G401 (cell line): Measurements from ENCODE around the gene GAB2. TPM values are rescaled to one million over a fixed set of nuclear protein-coding genes. Genes with fewer than 3 reads are reported as not detected.

Experiments used
- DNase-seq: peaks from one replicate; pipeline ENCODE4 v3.0.0-alpha.2; 2015; ENCODE audit warnings: low spot score
- in situ Hi-C: cut with HindIII; loops from 2 replicates; pipeline ENCODE4 v1.10.0; 2016; ENCODE audit warnings: low sequenced_read_pairs, mixed read lengths
- total RNA-seq: library from RNA; depleted of rRNA; stranded (reverse); fragments of >200 nt; shearing (Covaris generic); gene quantifications from 2 replicates; pipeline ENCODE4 v1.2.3, GENCODE V29; 2014

The GAB2 gene
- total RNA-seq, 1 experiment from 2014 or later: 13.9 TPM

DNA sequence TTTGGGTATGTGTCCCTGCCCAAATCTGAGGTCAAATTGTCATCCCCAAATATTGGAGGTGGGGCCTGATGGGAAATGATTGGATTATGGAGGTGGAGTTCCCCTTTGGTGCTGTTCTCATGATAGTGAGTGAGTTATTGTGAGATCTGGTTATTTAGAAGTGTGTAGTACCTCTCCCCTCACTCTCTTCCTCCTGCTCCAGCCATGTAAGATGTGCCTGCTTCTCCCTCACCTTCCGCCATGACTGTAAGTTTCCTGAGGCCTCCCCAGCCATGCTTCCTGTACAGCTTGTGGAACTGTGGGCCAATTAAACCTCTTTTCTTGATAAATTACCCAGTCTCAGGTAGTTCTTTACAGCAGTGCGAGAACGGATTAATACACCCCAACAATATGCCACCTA is 9.0 kb downstream of the GAB2 start:
- in situ Hi-C loops: no loop called here
- no peak for DNase-seq

DNA sequence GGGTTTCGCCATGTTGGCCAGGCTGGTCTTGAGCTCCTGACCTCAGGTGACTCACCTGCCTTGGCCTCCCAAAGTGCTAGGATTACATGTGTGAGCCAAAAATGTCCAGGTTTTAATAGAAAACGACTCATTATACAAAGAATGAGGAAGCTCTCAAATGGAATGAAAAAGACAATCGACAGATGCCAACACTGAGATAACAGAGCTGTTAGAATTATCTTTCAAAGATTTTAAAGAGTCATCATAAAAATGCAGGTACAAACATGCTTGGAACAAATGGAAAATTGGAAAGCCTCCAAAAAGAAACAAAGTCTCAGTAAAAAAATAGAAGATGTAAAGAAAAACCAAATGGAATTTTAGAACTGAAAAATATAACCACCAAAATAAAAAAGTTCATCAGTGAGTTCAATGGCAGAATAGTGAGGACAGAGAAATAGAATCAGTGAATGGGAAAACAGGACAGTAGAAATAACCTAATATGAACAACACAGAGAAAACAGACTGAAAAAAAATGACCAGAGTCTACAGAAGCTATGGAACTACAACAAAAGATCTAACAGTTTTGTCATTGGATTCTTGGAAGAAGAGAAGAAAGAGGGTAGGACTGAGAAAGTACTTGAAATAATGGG is 10.9 kb downstream of the GAB2 start:
- in situ Hi-C loops: no loop called here
- DNase-seq: no peak

DNA sequence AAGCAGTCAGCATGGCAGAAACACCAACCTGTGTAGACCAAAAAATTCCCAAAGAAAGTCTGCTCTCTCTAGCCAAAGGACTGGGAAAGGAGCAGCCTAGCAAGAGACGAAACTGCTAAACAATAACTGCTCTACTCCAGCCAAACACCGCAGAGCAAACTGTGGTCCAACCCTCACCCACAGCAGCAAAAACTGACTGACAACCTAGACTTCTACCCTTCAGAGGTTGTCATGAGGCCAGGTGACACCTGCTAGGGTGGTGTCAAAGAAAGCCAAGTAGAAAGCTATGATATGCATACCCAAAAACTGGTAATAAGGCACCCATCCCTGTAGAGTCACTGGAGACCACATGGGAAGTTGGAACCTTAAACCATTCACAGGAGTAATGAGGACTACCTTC is 11.8 kb downstream of the GAB2 start:
- in situ Hi-C loops: no loop called here
- no peak for DNase-seq

DNA sequence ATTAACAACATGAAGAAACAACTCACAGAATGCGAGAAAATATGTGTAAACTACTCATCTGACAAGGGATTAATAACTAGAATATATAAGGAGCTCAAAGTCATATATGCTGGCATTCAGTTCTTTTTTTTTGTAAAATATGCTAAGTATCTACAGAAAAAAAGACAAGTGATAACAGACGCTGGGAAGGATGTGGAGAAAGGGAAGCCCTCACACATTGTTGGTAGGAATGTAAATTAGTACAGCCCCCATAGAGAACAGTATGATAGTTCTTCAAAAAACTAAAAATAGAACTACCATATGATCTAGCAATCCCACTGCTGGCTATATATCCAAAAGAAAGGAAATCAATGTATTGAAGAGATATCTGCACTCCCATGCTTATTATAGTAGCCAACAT is 13.8 kb downstream of the GAB2 start:
- DNase-seq: no peak
- in situ Hi-C loops: no loop called here

DNA sequence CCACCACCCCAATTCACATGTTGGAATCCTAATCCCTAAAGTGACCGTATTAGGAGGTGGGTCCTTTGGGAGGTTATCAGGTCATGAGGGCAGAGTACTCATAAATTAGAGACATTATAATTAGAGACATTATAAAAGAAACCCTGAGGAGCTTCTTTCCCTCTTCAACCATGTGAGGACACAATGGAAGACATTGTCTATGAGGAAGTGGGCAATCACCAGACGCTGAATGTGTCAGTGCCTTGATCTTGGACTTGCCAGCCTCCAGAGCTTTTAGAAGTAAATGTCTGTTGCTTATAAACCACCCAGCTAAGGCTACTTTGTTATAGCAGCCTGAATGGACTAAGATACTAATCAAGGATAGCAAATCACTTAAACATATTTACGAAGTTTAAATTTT is 14.8 kb downstream of the GAB2 start:
- in situ Hi-C loops: no loop called here
- DNase-seq: no peak

DNA sequence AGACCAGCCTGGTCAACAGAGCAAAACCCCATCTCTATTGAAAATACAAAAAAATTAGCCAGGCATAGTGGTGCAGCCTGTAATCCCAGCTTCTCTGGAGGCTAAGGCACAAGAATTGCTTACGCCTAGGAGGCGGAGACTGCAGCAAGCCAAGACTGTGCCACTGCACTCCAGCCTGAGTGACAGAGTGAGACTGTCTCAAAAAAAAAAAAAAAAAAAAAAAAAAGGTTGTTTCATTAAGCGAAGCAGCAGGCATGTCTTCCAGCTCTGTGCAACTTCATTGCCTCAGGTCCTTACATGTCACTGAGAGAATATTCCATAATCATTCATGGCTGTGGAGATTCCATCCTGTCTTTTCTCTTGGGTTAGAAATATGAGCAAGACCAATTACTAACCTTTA is 16.9 kb downstream of the GAB2 start:
- DNase-seq: no peak
- in situ Hi-C loops: no loop called here

DNA sequence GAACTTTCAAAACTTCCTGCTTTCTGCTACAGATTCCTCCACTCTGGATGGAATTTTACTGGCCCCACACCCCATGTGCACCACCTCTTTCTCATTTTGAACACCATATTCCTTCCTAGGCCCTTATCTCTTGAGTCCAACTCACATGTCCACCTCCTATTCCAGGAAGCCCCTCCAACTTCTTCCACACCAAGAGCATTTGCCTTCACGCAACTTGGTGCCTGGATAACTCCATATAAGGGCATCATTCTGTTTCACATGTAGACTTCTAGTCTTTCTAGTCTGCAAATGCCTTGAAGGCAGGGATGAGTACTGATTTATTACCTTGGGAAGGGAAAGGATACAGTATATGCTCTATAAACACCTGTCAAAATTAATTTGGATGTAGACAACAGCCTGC is 17.5 kb downstream of the GAB2 start:
- DNase-seq: no peak
- in situ Hi-C loops: no loop called here

DNA sequence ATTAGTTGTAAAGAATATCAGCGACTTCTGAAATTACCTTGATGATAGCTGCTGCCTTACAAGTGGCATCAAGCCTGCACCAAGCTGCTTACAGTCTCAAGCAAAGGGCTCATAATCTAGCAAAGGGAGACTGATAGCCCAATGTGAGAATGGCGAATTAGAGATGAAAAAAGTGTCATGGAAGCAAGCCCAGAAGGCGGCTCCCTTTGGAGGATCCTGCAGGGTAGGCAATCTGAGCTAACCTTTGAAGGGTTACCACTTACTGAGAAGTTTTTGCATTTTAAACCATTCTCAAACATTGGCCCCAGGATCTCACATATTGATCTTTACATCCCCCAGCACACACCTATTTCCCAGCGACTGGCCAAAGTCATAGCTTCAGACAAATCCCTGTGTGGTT is 18.5 kb downstream of the GAB2 start:
- no peak for DNase-seq
- in situ Hi-C loops: no loop called here

DNA sequence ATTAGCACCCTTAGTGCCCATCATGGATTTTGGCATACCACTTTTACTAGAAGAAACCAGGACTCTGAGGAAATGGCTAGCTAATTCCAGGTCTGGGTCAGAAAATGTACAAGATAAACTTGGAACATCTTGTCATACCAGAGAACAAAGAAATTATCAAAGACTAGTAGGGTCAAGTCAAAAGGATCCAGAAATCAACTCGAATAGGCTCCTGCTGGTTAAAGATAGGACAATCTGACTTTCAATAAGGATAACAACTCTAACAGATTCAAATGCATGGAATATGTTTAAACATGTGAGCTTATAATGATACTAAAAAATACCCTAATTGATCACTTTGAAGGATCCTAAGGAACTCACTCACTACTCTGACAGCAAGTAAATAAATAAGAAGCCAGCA is 18.9 kb downstream of the GAB2 start:
- DNase-seq: no peak
- in situ Hi-C loops: no loop called here

DNA sequence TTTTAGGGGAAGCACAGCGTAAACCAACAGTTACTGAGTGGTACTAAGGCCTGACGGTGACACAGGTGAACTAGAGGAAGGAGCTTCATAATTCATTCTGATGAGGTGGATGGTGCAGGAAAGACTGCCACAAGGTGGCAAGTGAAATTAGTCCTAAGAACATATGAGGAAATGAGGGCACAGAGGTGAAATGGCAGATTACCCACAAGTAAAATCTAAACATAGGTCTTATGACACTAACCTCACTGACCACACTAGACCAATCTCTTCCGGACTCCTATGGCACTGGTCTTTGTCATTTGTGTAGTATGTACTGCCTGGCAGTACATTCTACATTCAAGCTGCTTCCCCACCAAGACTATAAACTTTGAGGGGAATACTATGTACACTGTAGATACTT is 20.2 kb downstream of the GAB2 start:
- no peak for DNase-seq
- in situ Hi-C loops: no loop called here

DNA sequence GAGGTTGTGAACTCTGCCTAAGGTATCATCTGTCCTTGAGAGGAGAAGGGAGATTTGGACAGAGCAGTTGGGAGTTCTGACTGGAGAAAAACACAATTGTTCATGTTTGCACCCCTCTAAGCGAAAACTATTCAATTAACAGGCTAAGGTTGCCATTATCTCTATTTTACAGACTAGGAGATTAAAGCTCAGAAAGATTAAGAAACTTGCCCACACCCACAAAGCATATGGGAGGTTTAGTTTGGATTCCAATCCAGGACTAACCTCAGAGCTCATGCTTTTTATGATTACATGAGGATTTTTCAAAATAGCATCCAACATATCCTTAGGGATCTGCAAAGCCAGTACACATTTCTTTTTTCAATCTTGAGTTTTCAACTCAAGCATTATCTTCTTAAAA is 22.0 kb downstream of the GAB2 start:
- DNase-seq: no peak
- in situ Hi-C loops: no loop called here

DNA sequence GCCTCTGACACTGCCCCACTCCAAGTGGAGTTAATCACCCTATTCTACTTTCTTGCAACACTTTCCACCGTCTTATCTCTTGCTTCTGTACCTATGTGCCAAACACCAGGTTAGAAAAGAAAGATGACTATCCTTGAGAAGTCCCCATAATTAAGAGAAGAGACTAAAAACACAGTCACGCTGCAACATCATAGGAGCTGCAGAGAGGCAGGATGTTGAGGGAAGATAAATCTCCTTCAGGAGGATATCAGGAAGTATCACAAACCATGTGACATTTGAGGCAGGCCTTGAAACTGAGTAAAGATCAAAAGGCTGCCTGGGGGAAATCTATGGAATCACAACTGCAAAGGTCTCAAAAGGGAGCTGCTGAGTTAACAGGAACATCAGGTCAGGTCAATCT is 24.8 kb downstream of the GAB2 start:
- no peak for DNase-seq
- in situ Hi-C loops: no loop called here

DNA sequence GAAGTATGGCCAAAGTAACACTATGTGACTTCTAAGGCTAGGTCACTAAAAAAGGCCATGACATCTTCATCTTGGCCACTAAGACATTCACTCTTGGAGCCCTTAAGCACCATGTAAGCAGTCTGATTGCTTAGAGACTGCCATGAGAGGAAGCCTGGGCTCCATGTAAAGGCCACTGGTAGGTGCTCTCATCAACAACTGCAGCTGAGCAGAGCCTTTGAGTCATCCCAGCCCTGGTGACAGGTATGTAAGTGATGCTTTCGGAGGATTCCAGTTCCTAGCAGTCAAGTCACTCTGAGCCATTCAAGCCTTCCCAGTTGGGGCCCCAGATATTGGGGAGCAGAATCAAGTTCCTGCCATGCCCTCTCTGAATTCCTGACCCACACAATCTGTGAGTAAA is 26.2 kb downstream of the GAB2 start:
- in situ Hi-C loops: no loop called here

DNA sequence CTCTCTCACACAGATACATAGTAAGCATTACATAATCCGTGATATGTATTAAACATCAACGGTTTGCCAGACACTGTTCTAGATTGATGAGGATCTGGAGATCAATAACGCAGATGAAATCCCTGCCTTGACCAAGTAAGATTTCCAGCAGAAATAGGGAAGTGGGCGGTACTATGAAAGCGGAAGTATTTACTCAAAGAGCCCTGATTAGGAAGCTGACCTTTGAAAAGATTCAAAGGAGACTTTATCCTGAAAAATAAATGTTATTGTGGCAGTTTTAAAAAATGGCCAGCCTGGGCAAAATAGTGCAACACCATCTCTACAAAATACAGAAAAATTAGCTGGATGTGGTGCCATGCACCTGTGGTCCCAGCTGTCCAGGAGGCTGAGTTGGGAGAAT is 26.8 kb downstream of the GAB2 start:
- DNase-seq: no peak
- in situ Hi-C loops: no loop called here

More for the DNA sequence above, 26.2 kb downstream of the GAB2 start:
- DNase-seq: no peak

DNA sequence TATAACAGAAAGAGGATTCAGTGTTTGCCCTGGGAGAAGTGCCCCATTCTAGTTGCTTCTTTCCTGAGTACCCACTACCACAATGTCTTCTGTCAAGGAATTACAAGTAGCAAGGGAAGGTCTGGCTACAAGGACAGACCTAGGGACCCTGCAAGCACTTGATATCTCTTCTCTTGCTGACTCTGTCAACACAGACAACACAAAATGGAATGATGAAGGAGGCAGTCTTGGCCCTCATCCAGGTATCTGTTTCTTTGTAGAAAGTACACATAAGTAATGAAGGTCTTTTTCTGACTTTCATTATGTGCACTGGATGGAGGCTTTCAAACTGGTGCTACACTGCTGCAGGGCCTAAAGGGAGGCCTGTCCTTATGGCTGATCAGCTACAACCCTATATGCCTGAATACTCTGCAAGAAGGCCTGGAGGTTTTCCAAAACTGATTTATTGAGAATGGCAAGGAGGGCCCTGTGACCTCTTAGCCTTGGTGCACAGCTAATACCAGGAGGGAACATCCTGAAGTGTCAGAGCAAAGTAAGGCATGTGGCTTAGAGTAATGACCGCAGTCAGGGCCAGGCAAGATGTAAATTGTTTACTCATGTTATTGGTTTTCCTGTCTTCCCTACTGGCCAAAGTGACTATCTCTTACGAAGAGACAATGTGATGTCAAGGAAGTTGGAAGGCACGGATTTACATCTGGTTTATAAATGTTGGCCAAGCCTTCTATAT is 31.2 kb downstream of the GAB2 start:
- DNase-seq: no peak
- in situ Hi-C loops: no loop called here

DNA sequence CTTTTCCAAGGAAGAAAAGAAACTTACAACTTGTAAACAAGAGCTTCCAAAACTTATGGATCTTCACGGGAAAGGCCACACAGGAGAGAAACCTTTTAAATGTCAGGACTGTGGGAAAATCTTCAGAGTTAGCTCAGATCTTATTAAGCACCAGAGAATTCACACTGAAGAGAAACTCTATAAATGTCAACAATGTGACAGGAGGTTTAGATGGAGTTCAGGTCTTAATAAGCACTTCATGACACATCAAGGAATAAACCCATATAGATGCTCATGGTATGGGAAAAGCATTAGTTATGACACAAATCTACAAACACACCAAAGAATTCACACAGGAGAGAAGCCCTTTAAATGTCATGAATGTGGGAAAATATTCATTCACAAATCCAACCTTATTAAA is 32.4 kb downstream of the GAB2 start:
- DNase-seq: no peak
- in situ Hi-C loops: no loop called here

DNA sequence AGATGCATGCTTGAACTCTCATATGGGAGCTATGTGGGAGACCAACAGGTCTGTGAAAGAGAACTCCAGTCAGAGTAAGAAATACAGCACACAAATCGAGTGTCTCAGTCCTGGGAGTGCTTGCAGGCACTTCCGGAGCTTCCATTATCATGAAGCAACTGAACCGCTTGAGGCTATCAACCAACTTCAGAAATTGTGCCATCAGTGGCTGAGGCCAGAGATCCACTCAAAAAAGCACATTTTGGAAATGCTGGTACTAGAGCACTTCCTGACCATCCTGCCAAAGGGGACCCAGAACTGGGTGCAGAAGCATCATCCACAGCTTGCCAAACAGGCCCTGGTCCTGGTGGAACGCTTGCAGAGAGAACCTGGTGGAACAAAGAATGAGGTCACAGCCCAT is 33.4 kb downstream of the GAB2 start:
- in situ Hi-C loops: no loop called here
- DNase-seq: no peak

DNA sequence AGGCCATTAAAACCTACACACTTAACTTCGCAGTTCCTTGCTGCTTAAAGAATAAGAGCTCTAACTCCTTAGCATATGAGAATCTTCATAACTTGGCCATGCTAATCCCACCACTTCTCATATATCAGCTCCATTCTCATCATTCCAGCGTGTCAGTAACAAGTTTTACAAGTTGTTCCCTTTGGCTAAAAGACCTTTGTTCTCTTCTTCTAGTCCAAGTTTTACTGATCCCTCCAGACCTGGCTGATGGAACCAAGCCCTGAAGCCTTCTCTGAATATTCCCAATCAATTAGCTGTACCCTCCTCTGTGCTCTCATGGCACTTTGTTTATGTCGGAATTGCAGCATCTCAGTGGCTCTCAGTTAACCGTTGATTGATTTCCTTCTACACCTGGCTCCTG is 35.8 kb downstream of the GAB2 start:
- no peak for DNase-seq
- in situ Hi-C loops: no loop called here

DNA sequence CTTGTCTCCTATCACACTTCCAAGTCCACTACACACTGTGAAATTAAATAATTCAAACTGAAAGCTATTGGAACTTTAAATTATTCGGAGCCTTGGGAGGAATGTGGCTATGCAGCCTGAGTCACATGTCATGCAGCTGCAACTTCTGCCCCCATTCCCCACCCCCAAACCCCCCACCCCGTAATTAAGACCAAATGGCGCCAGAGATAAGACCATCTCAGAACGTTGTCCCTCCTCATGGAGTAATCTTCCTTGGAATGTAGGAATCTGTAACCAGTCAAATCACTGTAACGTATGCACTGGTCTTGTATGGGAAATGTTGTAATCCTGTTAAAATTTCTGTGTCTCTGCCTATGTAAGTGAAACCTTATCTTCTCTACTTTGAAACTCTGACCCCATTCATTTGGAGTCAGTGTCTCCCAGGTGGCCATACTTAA is 37.0 kb downstream of the GAB2 start:
- in situ Hi-C loops: no loop called here
- DNase-seq: no peak

DNA sequence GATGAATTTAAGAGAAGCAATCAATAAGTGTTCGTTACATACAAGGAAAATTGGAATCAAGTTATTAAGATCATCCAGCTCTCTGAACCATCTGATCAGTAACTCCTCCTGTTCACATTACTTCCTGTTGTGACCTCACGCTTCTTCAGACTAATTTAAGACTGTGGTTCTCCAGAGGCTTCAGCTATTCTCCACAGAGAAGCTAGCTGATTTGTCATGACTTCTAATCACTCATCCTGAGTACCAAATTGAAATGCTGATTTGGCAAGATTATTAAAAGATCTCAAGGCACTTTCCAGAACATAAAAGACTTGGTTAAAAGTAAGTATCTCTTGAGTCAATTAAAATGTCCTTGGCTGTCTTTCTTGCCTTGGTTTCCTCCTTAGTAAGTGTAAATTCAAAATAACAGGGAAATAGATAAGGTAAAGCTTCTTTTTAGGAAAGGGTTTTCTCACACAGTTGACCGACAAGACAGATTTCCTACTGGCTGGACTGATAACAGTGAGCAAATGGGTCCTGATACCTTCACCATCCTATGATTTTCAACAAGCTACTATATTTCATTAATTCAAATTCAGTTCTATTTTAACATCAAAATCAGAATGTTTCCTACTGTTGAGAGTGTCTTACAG is 38.5 kb downstream of the GAB2 start:
- no peak for DNase-seq
- in situ Hi-C loops: no loop called here
